SHP77 (cell line): ENCODE measurements around the gene CST8.

Experiments used
- DNase-seq, 2 experiments: peaks; one replicate each; lab custom pipeline; 2025; lab: John Stamatoyannopoulos, UW

Gene CST8

GRCh38 chr20:23524146-23524545 is 33.2 kb downstream of the CST8 start:
- no peak for DNase-seq

GRCh38 chr20:23526850-23527249 is 35.9 kb downstream of the CST8 start:
- no peak for DNase-seq

GRCh38 chr20:23528867-23529431 is 38.0 kb downstream of the CST8 start:
- no peak for DNase-seq

- DNase-seq: no peak
Measured at GRCh38 chr20:23530937-23531567, 40.1 kb downstream of the CST8 start.

- no peak for DNase-seq
Measured at GRCh38 chr20:23532533-23532932, 41.6 kb downstream of the CST8 start.

- DNase-seq: no peak
Measured at GRCh38 chr20:23533161-23533560, 42.2 kb downstream of the CST8 start.

GRCh38 chr20:23534801-23535593 is 44.1 kb downstream of the CST8 start:
- no peak for DNase-seq

- DNase-seq: no peak
Measured at GRCh38 chr20:23536328-23536974, 45.5 kb downstream of the CST8 start.

- DNase-seq: no peak
Measured at GRCh38 chr20:23537030-23537429, 46.1 kb downstream of the CST8 start.

GRCh38 chr20:23540624-23541023 is 49.7 kb downstream of the CST8 start:
- DNase-seq: no peak

GRCh38 chr20:23541330-23541729 is 50.4 kb downstream of the CST8 start:
- DNase-seq: no peak

- no peak for DNase-seq
Measured at GRCh38 chr20:23541776-23542175, 50.9 kb downstream of the CST8 start.

GRCh38 chr20:23542801-23543200 is 51.9 kb downstream of the CST8 start:
- no peak for DNase-seq

GRCh38 chr20:23544133-23544532 is 53.2 kb downstream of the CST8 start:
- DNase-seq: no peak
